HCT116 (cell line): ENCODE measurements around the gene MEAF6. TPM values are rescaled to one million over a fixed set of nuclear protein-coding genes. Genes with fewer than 3 reads are reported as not detected.

Experiments
- ATAC-seq: fragments of 200-7000 bp; cut with Tn5 transposase; 2 replicates; pipeline ENCODE4 v1.9.1; 2020; ENCODE audit warnings: mild to moderate bottlenecking, moderate library complexity
- BruUV-seq: library from RNA; stranded (reverse); fragments of 400-500 nt; replicated peaks from 2 replicates; lab custom pipeline; 2021; lab: Mats Ljungman, UMichigan
- CTCF ChIA-PET: fragments of 300-600 bp; sonication (Branson Sonifier 250); formaldehyde crosslinking; loops from one replicate; lab custom pipeline; 2021; ENCODE audit warnings: antibody characterized with exemption; lab: Charles Lee
- POLR2A ChIA-PET: fragments of 300-600, 350-600 bp; sonication (Branson Sonifier 250); formaldehyde crosslinking; loops from one replicate; lab custom pipeline; 2021; ENCODE audit warnings: antibody characterized with exemption; lab: Charles Lee
- RAD21 ChIA-PET, 2 experiments: fragments of 300-600 bp; sonication (Branson Sonifier 250); formaldehyde crosslinking; loops; one replicate each; lab custom pipeline; 2023; ENCODE audit warnings: low total read pairs in 2 of 2; ENCODE audit not compliant: uncharacterized antibody in 2 of 2, unreplicated experiment in 2 of 2, low non-redundant PET in 1 of 2; lab: Charles Lee
- DNase-seq: peaks from one replicate; pipeline ENCODE4 v3.0.0-alpha.2; 2010; ENCODE audit warnings: low read depth, low spot score
- H2AFZ ChIP-seq: fragments of 200-600 bp; shearing (Covaris generic), sonication (generic); 2 replicates; pipeline ENCODE4 v1.6.1; 2017; ENCODE audit warnings: low read depth, mixed run types, mixed read lengths, antibody characterized with exemption, low read length; ENCODE audit not compliant: poor library complexity, severe bottlenecking
- H3K27ac ChIP-seq: 2 replicates; pipeline ENCODE4 v1.5.1; 2012; ENCODE audit warnings: low read depth, low read length
- H3K27me3 ChIP-seq: fragments of 200-600 bp; sonication (generic); 2 replicates; pipeline ENCODE4 v1.6.1; 2016; ENCODE audit warnings: mixed run types, low read length, mixed read lengths; ENCODE audit not compliant: insufficient read depth
- H3K36me3 ChIP-seq, 2 experiments: fragments of 200-500 bp in 1 of 2; fragments of 200-600 bp in 1 of 2; sonication (Bioruptor generic) in 1 of 2; sonication (generic) in 1 of 2; 2 replicates each; pipeline versions ENCODE4 v1.5.1 to v1.6.1; 2014 to 2016; ENCODE audit warnings: low read length in 2 of 2, inconsistent platforms in 1 of 2, mixed read lengths in 1 of 2, mixed run types in 1 of 2; ENCODE audit not compliant: insufficient read depth in 2 of 2, control insufficient read depth in 1 of 2
- H3K4me1 ChIP-seq, 2 experiments: fragments of 200-600 bp in 1 of 2; sonication (generic) in 1 of 2; 2 replicates each; pipeline versions ENCODE4 v1.5.1 to v1.6.1; 2012 to 2017; ENCODE audit warnings: low read length in 2 of 2, inconsistent platforms in 1 of 2, mild to moderate bottlenecking in 1 of 2, mixed read lengths in 1 of 2, mixed run types in 1 of 2, moderate library complexity in 1 of 2; ENCODE audit not compliant: insufficient read depth in 2 of 2, control insufficient read depth in 1 of 2
- H3K4me2 ChIP-seq: fragments of 200-600 bp; sonication (generic); 2 replicates; pipeline ENCODE4 v1.6.1; 2017; ENCODE audit warnings: mixed run types, low read length, mixed read lengths
- H3K4me3 ChIP-seq, 2 experiments: fragments of 200-600 bp in 1 of 2; sonication (generic) in 1 of 2; replicated peaks in 1 of 2; 2 replicates each; pipeline ENCODE4 v1.5.1; 2011 to 2016; ENCODE audit warnings: low read length in 2 of 2, control low read depth in 1 of 2, low read depth in 1 of 2, mild to moderate bottlenecking in 1 of 2, mixed read lengths in 1 of 2, mixed run types in 1 of 2
- H3K79me2 ChIP-seq: fragments of 200-600 bp; sonication (generic); 2 replicates; pipeline ENCODE4 v1.6.1; 2017; ENCODE audit warnings: mild to moderate bottlenecking, mixed run types, low read length, moderate library complexity, mixed read lengths; ENCODE audit not compliant: insufficient read depth
- H3K9ac ChIP-seq: fragments of 200-600 bp; sonication (generic); 2 replicates; pipeline ENCODE4 v1.6.1; 2016; ENCODE audit warnings: low read length, mixed read lengths
- H3K9me2 ChIP-seq: fragments of 200-600 bp; sonication (generic), shearing (Covaris generic); 2 replicates; pipeline ENCODE4 v1.6.1; 2017; ENCODE audit warnings: mixed run types, mild to moderate bottlenecking, moderate library complexity; ENCODE audit not compliant: insufficient read depth
- H3K9me3 ChIP-seq, 2 experiments: fragments of 200-500 bp in 1 of 2; fragments of 200-600 bp in 1 of 2; sonication (Bioruptor generic) in 1 of 2; sonication (generic) in 1 of 2; 2 replicates each; pipeline ENCODE4 v1.6.1; 2014 to 2017; ENCODE audit warnings: low read length in 2 of 2, mixed read lengths in 2 of 2, inconsistent platforms in 1 of 2, low read depth in 1 of 2, mild to moderate bottlenecking in 1 of 2, mixed run types in 1 of 2, moderate library complexity in 1 of 2; ENCODE audit not compliant: control insufficient read depth in 1 of 2, insufficient read depth in 1 of 2
- H4K20me1 ChIP-seq: fragments of 200-600 bp; sonication (generic), shearing (Covaris generic); 2 replicates; pipeline ENCODE4 v1.6.1; 2017; ENCODE audit warnings: mixed run types, mild to moderate bottlenecking, moderate library complexity; ENCODE audit not compliant: insufficient read depth
- REST ChIP-seq: IDR thresholded peaks from 2 replicates; pipeline ENCODE4 v1.6.1; 2012; ENCODE audit warnings: low read depth
- SP1 ChIP-seq: IDR thresholded peaks from 2 replicates; pipeline ENCODE4 v1.6.1; 2012; ENCODE audit warnings: low read depth
- SRF ChIP-seq: IDR thresholded peaks from 2 replicates; pipeline ENCODE4 v1.6.1; 2012; ENCODE audit warnings: low read depth
- ZNF274 ChIP-seq: fragments of 200-500 bp; sonication (Bioruptor generic); IDR thresholded peaks from 2 replicates; pipeline ENCODE4 v1.6.1; 2014; ENCODE audit warnings: mild to moderate bottlenecking, low read depth, low read length, inconsistent platforms
- intact Hi-C: fragments of 100-400 bp; cut with micrococcal nuclease; formaldehyde crosslinking; loops from 2 replicates; pipeline ENCODE4 v1.10.0; 2022
- total RNA-seq: library from RNA; stranded (reverse); gene quantifications from one replicate; pipeline ENCODE4 v1.2.1, GENCODE V29; 2021; ENCODE audit not compliant: unreplicated experiment

Gene MEAF6
- total RNA-seq, 1 experiment from 2014 or later: 50.3 TPM

- Histone ChIP-seq H3K9me2 (no peaks in the 10 kb centered on the region), H3K27ac (peak overlapping the region; percentile 91), H3K9me3 (no peaks in the 10 kb centered on the region), H4K20me1 (no peaks in the 10 kb centered on the region), H3K9ac (peak overlapping the region; percentile 60; the same call in 1 of the 2 replicates), H3K27me3 (no peaks in the 10 kb centered on the region), H3K36me3 (peaks cover 15 to 38% of the 10 kb centered on the region in 2 experiments; a peak in 3 of 4 replicates), H2AFZ (no peak overlapping the region), H3K4me3 (peak overlapping the region in 1 of 2 experiments; percentile 49; a peak in 1 of 4 replicates), H3K79me2 (peaks cover 69% of the 10 kb centered on the region), H3K4me1 (peaks cover 52 to 71% of the 10 kb centered on the region in 2 experiments), H3K4me2 (peak overlapping the region; percentile 78)
- TF ChIP-seq SRF: no peak
- TF ChIP-seq REST: no peak
- TF ChIP-seq SP1: no peak
- no peak for TF ChIP-seq ZNF274
- DNase-seq: no peak
- ChIA-PET POLR2A (interaction anchor here (0.6 to 1.0 kb wide), 2 partner anchors 9 to 1169 kb away, joined by 3 read pairs; no protein-coding TSS in a partner anchor), CTCF (interaction anchor here (1.0 to 7.2 kb wide), 2 partner anchors 9 to 19 kb away, joined by 4 to 59 read pairs; no protein-coding TSS in a partner anchor), RAD21 (interaction anchor here in 1 of 2 experiments (0.6 kb wide), 1 partner anchor 109 kb away, joined by 3 read pairs; no protein-coding TSS in a partner anchor)
- ATAC-seq: no peak
- intact Hi-C loops: loop anchor here (10.0 kb wide), 1 partner anchor 1916 kb away; no protein-coding TSS in a partner anchor
- BruUV-seq: no TSS peak
Observed at GRCh38 chr1:37478451-37478881, 36.1 kb downstream of the MEAF6 start.
